ENCODE results near the gene KRTAP1-4.
"Not testable (repeated sequence)": the region's sequence is repeated elsewhere in the genome, so short reads cannot be mapped to it uniquely, and the experiment has no call there.

The KRTAP1-4 gene

DNA sequence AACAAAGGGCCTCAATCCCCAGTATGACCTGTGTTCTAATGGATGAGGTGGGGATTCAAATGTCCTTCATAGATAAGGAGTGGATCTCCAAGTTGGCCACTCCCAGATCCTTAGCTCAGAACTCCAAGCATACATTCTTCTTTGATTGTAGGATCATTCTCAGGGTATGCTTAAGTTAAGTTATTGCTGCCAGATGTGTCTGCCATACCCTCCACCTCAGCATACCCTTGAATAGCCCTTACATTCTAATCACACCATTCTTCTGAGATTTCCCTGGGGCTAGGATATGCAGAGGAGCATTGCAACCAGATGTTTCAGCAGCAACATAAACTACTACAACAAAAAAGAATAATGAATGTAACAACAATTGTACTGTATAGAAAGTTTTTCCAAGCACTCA is 37.3 kb upstream of the KRTAP1-4 start:
- Mint-ChIP-seq H3K27me3 (ENCODE audit: low read depth, poor library complexity) (peaks cover 4% of the 10 kb centered on the region), H3K36me3 (ENCODE audit: low read depth) (no peaks in the 10 kb centered on the region), H3K4me3 (no peak overlapping the region), H3K4me1 (no peaks in the 10 kb centered on the region), H3K27ac (no peak overlapping the region), H3K9me3 (no peaks in the 10 kb centered on the region)
- TF ChIP-seq, protein P1, sequence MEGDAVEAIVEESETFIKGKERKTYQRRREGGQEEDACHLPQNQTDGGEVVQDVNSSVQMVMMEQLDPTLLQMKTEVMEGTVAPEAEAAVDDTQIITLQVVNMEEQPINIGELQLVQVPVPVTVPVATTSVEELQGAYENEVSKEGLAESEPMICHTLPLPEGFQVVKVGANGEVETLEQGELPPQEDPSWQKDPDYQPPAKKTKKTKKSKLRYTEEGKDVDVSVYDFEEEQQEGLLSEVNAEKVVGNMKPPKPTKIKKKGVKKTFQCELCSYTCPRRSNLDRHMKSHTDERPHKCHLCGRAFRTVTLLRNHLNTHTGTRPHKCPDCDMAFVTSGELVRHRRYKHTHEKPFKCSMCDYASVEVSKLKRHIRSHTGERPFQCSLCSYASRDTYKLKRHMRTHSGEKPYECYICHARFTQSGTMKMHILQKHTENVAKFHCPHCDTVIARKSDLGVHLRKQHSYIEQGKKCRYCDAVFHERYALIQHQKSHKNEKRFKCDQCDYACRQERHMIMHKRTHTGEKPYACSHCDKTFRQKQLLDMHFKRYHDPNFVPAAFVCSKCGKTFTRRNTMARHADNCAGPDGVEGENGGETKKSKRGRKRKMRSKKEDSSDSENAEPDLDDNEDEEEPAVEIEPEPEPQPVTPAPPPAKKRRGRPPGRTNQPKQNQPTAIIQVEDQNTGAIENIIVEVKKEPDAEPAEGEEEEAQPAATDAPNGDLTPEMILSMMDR (IDR thresholded peaks at IDR 0.05): no peak
- no peak for DNase-seq

DNA sequence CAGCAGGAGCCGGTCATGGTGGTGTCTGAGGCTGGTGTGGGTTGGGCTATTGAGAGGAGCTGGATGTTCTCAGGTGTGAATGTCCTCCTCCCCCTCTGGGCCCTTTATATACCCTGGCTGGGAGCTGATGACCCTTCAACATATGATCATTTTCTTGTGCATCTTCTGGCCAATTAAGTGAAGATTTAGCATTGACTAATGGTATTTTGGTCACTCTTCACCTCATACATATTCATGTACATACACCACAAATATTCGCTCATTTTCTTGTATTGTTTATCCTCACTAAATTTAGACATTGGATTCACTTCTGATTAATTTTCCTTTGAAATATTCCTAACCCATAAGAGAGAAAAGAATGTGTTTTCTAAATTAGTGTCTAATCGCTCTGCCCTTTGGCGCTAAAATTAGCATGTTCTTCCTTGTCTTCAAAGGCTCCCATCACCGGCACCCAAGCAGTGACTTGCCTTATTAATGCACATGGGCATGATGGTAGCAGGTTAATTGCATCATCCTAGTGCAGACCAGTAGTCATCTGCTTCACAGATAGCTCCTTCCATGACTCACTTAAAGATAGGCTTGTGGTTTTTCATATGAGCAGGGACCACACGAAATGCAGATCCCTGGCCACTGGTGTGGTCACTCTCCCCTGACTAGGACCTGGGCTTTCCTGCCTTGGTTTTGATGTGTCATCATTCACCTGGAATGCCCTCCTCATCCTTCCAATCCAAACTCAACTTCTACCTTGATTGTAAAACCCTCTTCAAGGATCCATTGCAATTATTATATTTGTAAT is 36.0 kb upstream of the KRTAP1-4 start, which contains the start of gene KRTAP2-4:
TSS of gene KRTAP2-4 (minus strand) at position 51 of the 796 bp plus-strand sequence. CDS start at position 17, 34 bp downstream.
- TF ChIP-seq, protein P1 (IDR thresholded peaks at IDR 0.05): no peak
- H3K36me3 Mint-ChIP-seq (ENCODE audit: low read depth): no peaks in the 10 kb centered on the region
- H3K4me3 Mint-ChIP-seq: no peak within 1 kb of the TSS
- no peak within 1 kb of the TSS for H3K27ac Mint-ChIP-seq
- no peaks in the 10 kb centered on the region for H3K9me3 Mint-ChIP-seq
- peaks cover 4% of the 10 kb centered on the region for H3K27me3 Mint-ChIP-seq (ENCODE audit: low read depth, poor library complexity)
- no peak for DNase-seq
- no peaks in the 10 kb centered on the region for H3K4me1 Mint-ChIP-seq

DNA sequence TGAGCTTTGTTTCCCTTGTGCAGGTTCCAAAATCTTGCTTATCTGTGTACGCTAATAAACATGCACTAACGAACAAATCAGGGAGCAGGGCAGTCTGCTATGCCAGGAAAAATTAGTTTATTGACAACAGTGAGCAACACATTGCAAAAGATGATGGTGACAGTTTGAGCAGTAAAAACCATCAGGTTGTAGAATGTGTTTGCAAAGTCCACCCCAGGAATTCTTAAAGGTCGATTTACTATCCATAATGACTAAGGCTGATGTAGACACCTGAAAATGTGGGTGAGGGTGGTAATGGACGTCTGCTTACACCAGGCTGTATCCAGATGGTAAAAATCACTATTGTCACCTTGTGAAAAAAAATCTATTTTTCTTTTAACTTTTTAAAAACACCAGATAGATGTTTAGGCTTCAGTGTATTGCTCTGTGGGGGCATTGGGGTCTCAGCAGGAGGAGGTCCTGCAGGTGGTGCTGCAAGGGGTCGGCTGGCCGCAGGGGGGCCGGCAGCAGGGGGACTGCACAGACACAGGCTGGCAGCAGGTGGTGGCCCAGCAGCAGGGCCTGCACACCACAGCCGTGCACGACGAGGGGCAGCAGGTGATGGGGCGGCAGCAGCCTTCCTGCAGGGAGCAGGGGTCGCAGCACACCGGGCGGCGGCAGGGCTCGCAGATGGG is 35.2 kb upstream of the KRTAP1-4 start:
- H3K27me3 Mint-ChIP-seq (ENCODE audit: low read depth, poor library complexity); H3K9me3 Mint-ChIP-seq; H3K36me3 Mint-ChIP-seq (ENCODE audit: low read depth); H3K4me3 Mint-ChIP-seq; DNase-seq; H3K27ac Mint-ChIP-seq; H3K4me1 Mint-ChIP-seq: not testable (repeated sequence)

DNA sequence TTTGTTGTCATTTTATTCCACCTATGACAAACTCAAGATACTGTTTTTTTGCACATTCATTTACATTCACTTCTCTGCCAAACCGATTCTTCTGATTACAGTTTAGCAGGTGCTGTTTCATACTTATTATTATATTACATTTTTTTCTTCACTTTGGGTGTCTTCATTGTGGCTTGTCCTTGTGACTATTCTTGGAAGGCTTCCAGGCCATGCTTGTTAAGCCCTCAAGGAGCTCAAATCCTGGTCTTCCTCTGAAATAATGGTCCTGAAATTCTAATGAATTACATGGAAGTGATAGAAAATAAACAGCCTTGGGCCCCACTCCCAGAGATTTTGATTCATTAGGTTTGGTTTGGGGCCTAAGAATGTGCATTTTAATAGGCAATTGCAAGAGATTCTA is 34.3 kb upstream of the KRTAP1-4 start:
- DNase-seq: no peak
- peaks cover 4% of the 10 kb centered on the region for H3K27me3 Mint-ChIP-seq (ENCODE audit: low read depth, poor library complexity)
- no peak overlapping the region for H3K27ac Mint-ChIP-seq
- no peaks in the 10 kb centered on the region for H3K36me3 Mint-ChIP-seq (ENCODE audit: low read depth)
- TF ChIP-seq, protein P1 (IDR thresholded peaks at IDR 0.05): no peak
- no peak overlapping the region for H3K4me3 Mint-ChIP-seq
- H3K4me1 Mint-ChIP-seq: peaks cover 8% of the 10 kb centered on the region
- no peaks in the 10 kb centered on the region for H3K9me3 Mint-ChIP-seq

DNA sequence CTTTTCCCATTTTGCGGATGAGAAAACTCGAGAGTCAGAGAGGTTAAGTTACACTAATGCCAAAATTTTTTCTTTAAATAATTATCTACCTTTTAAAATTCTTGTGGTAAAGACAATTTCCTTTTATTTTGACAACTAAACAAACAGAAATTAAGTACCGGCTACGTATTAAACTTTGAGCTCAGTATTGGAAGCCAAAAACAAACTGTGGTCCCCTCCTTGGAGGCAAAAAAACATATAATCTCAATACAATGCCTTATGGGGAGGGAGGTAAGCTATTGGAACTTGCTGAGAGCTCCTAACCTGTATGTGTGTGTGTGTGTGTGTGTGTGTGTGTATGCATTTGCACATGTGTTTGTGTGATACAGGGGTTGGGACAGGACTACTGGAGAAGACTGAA is 33.5 kb upstream of the KRTAP1-4 start:
- Mint-ChIP-seq H3K9me3 (no peaks in the 10 kb centered on the region), H3K4me1 (peaks cover 11% of the 10 kb centered on the region), H3K36me3 (ENCODE audit: low read depth) (no peaks in the 10 kb centered on the region), H3K27ac (no peak overlapping the region), H3K4me3 (no peak overlapping the region), H3K27me3 (ENCODE audit: low read depth, poor library complexity) (peaks cover 4% of the 10 kb centered on the region)
- TF ChIP-seq, protein P1 (IDR thresholded peaks at IDR 0.05): no peak
- DNase-seq: no peak

DNA sequence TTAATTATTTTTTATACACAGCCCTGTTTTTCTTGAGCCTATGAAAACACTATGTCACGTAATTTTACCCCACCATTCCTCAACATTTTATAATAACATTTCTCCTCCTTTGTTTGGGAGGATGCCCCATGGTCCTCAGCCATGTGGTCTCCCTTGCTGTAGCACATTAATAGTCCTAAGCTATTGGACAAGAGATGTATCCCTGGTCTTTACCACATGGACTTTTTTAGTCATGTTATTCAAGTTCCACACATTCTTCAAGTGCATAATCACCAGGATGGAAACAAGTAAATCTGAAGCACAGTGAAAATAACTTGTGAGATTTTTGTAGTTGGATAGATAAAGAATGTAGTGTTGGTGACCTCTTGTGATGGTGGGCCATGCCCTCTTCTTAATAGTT is 32.0 kb upstream of the KRTAP1-4 start:
- Mint-ChIP-seq H3K27ac (no peak overlapping the region), H3K36me3 (ENCODE audit: low read depth) (no peaks in the 10 kb centered on the region), H3K9me3 (peaks cover 4% of the 10 kb centered on the region), H3K4me3 (no peak overlapping the region), H3K27me3 (ENCODE audit: low read depth, poor library complexity) (peaks cover 4% of the 10 kb centered on the region), H3K4me1 (peaks cover 11% of the 10 kb centered on the region)
- TF ChIP-seq, protein P1 (IDR thresholded peaks at IDR 0.05): no peak
- no peak for DNase-seq
